Measurements from ENCODE around the gene PRRC2B.

The PRRC2B gene

GRCh38 chr9:131403493-131403773 is 9.5 kb downstream of the PRRC2B start:
- no peak overlapping the region for H3K4me3 ChIP-seq (ENCODE audit: low read depth, low read length)
- TF ChIP-seq CTCF (IDR thresholded peaks at IDR 0.05; ENCODE audit: low read depth, low read length): no peak
- DNase-seq (ENCODE audit: low read depth, low spot score): no peak
- in situ Hi-C loops (cut with HindIII; ENCODE audit: low sequenced_read_pairs): no loop called here

- no peak overlapping the region for H3K4me3 ChIP-seq (ENCODE audit: low read depth, low read length)
- DNase-seq (ENCODE audit: low read depth, low spot score): peak; percentile 53
- in situ Hi-C loops (cut with HindIII; ENCODE audit: low sequenced_read_pairs): no loop called here
- no peak for TF ChIP-seq CTCF (IDR thresholded peaks at IDR 0.05; ENCODE audit: low read depth, low read length)
These were observed 10.7 kb downstream of the PRRC2B start for GRCh38 chr9:131404581-131404980.

GRCh38 chr9:131404987-131405386 is 11.1 kb downstream of the PRRC2B start:
- no peak for DNase-seq (ENCODE audit: low read depth, low spot score)
- no peak overlapping the region for H3K4me3 ChIP-seq (ENCODE audit: low read depth, low read length)
- in situ Hi-C loops (cut with HindIII; ENCODE audit: low sequenced_read_pairs): no loop called here
- TF ChIP-seq CTCF (IDR thresholded peaks at IDR 0.05; ENCODE audit: low read depth, low read length): no peak

GRCh38 chr9:131405428-131405827 is 11.5 kb downstream of the PRRC2B start:
- no peak overlapping the region for H3K4me3 ChIP-seq (ENCODE audit: low read depth, low read length)
- in situ Hi-C loops (cut with HindIII; ENCODE audit: low sequenced_read_pairs): no loop called here
- peak; percentile 78 for DNase-seq (ENCODE audit: low read depth, low spot score)
- TF ChIP-seq CTCF (IDR thresholded peaks at IDR 0.05; ENCODE audit: low read depth, low read length): no peak

GRCh38 chr9:131405858-131406537 is 12.1 kb downstream of the PRRC2B start:
- in situ Hi-C loops (cut with HindIII; ENCODE audit: low sequenced_read_pairs): no loop called here
- TF ChIP-seq CTCF (IDR thresholded peaks at IDR 0.05; ENCODE audit: low read depth, low read length): no peak
- DNase-seq (ENCODE audit: low read depth, low spot score): no peak
- H3K4me3 ChIP-seq (ENCODE audit: low read depth, low read length): no peak overlapping the region

GRCh38 chr9:131406563-131407436 is 12.9 kb downstream of the PRRC2B start:
- peak; percentile 61 for DNase-seq (ENCODE audit: low read depth, low spot score)
- in situ Hi-C loops (cut with HindIII; ENCODE audit: low sequenced_read_pairs): no loop called here
- no peak overlapping the region for H3K4me3 ChIP-seq (ENCODE audit: low read depth, low read length)
- no peak for TF ChIP-seq CTCF (IDR thresholded peaks at IDR 0.05; ENCODE audit: low read depth, low read length)

Measured in astrocyte of the spinal cord (primary cell).